GM10847 (cell line): ENCODE results near the gene LONP2.

ENCODE experiments used
- POLR2A ChIP-seq: IDR thresholded peaks from 2 replicates; pipeline ENCODE4 v1.6.1; 2011; ENCODE audit not compliant: insufficient read length; ENCODE audit errors: extremely low read depth

The LONP2 gene

GRCh38 chr16:48383877-48384519 lies 139.9 kb downstream of the LONP2 start:
- no peak for TF ChIP-seq POLR2A

- no peak for TF ChIP-seq POLR2A
Observed at GRCh38 chr16:48384520-48385252, 140.6 kb downstream of the LONP2 start.

DNA sequence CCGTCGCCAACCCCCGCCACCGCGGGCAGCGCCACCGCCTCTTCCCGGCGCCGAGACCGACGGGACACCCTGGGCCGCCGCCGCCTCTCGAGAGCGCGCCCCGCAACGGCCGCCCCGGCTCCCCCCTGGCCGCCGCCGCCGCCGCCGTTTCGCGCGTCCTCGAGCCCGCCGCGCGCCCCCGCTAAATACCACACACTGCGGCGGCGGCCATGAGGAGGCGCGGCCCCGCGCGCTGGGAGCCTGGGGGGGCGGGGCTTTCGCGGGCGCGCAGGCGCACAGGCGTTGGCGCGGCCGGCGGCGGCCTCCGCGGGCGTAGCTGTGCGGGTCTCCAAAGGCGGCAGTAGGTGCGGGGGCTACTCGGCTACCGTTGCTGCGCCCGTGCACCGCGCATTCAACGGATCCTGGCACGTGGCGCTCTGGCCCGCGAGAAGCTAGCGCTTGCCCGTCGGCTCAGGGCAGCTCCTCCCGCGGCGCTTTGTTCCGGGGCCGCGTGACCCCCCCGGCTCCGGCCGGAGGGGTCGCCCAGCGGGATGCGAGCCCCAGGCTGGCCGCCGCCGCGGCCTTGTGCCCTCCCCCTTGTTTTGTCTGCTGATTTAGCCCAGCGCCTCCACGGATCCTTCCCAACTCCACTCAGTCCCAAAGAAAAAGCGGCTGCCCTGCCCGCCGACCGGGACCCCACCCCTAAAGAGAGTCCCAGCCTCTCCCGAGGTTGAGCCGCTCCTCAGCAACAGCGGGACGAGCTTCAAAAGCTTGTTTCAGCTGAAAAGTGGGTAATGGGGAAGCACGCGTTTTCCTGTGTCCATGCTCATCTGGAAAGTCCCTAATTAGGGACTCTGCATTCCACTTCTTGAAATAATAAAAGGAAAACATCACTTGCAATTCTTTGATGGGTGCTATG lies 141.4 kb downstream of the LONP2 start, which contains the start of gene SIAH1:
Gene SIAH1 (minus strand): TSS at position 161 of the 898 bp plus-strand sequence. CDS start 22,985 bp downstream, outside the sequence.
- TF ChIP-seq POLR2A, result peak; percentile 86

DNA sequence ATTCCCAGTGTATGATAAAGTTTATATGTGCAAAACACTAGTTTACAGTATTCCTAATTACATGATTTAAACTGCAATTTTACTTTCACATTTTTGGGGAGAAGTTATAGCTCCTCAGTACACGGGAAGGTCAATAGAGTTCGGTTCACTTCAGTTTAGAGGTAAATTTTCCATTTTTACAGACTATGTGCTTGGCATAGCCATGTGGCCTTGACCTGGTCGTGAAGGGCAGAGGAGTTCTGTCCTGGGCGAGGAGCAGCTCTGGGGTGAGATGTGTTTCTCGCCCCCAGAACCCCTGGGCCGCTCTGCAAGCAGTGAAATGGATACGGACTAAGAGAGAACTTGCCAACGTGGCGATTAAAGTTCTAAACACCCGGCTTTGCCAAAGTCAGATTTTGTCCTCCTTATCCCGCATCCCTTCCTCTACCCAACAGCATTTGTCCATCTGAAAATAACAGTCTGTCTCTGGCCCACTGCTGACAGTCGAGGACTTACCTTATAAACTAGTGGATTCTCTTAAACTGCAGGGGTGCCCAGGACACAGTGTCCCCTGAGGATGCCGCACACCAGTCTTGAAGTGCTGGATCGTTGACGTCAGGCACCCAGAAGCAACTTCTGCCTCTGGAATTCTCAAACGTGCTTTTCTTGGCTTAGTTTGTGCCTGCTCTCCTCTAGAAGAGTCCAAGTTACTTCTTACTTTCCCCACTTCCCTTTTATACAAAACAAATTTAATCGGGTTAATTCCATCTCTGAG lies 142.6 kb downstream of the LONP2 start:
- no peak for TF ChIP-seq POLR2A

- TF ChIP-seq POLR2A, result no peak
Observed at GRCh38 chr16:48392407-48392806, 148.3 kb downstream of the LONP2 start.

- no peak for TF ChIP-seq POLR2A
Observed at GRCh38 chr16:48393485-48394354, 149.6 kb downstream of the LONP2 start.

GRCh38 chr16:48394355-48394703 lies 150.2 kb downstream of the LONP2 start:
- TF ChIP-seq POLR2A, result no peak

DNA sequence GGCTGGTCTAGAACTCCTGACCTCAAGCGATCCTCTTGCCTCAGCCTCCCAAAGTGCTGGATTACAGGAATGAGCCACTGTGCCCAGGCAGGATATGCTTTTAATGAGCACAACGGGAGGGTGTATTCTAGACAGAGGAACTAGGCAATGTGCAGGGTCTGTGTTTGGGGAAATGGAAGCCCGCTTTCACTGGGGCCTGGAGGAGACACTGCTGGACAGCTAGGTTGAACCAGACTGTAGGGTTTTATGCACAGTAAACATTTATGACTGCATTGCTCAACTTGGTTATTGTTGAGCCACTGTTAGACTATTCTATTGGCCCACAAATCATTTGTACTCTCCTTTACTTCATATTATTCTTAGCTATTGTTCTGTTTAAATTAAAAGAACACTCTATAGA lies 151.3 kb downstream of the LONP2 start:
- TF ChIP-seq POLR2A, result no peak

GRCh38 chr16:48405153-48405552 lies 161.1 kb downstream of the LONP2 start:
- TF ChIP-seq POLR2A, result no peak

- TF ChIP-seq POLR2A, result no peak
Observed at GRCh38 chr16:48405907-48406306, 161.8 kb downstream of the LONP2 start.
